Brain microvascular endothelial cell (primary cell): ENCODE measurements around the gene SMKR1.
"Not testable (repeated sequence)": the region's sequence is repeated elsewhere in the genome, so short reads cannot be mapped to it uniquely, and the experiment has no call there.

ENCODE experiments used
- DNase-seq: peaks from one replicate; pipeline ENCODE4 v3.0.0-alpha.2; 2020
- H3K27ac ChIP-seq: fragments of 250-450 bp; sonication (Bioruptor Pico); 2 replicates; pipeline ENCODE4 v1.5.1; 2020; ENCODE audit warnings: mild to moderate bottlenecking, moderate library complexity
- H3K27me3 ChIP-seq: fragments of 250-450 bp; sonication (Bioruptor Pico); replicated peaks from 2 replicates; pipeline ENCODE4 v1.5.1; 2020; ENCODE audit warnings: mild to moderate bottlenecking
- H3K36me3 ChIP-seq: fragments of 250-450 bp; sonication (Bioruptor Pico); replicated peaks from 2 replicates; pipeline ENCODE4 v1.5.1; 2020; ENCODE audit warnings: mild to moderate bottlenecking
- H3K4me3 ChIP-seq: 2 replicates; pipeline ENCODE4 v1.5.1; 2011; ENCODE audit warnings: low read depth, mild to moderate bottlenecking, control low read depth, low read length, moderate library complexity
- in situ Hi-C: cut with HindIII; loops from 2 replicates; pipeline ENCODE4 v1.10.0; 2017; ENCODE audit warnings: low sequenced_read_pairs, low pct_ligation_motif_present
- TF ChIP-seq, protein P1 (sequence below): IDR thresholded peaks from 2 replicates; pipeline ENCODE4 v1.5.1; 2011; ENCODE audit warnings: low read depth, mild to moderate bottlenecking, moderate library complexity, low read length, control low read depth, inconsistent platforms; ENCODE audit errors: missing control alignments

SMKR1 gene

DNA sequence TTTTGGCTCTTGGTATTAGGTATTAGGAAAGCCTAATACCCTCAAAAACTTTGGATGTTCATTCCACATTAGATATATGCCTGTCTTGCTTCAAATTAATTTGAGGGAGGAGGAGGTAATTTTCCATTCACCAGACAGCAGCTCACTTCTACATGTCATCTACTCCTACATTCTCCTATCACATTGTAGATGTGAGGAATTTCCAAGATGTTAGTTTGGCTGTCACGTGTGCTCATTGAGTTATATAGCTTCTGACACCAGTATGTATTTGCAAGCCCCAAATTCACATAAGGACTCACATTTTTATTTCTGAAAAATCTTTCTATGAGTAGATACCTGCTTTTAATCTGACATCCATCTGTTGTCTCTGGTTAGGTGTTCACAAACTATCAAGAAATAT is 22.5 kb upstream of the SMKR1 start:
- in situ Hi-C loops, result no loop called here
- TF ChIP-seq, protein P1, sequence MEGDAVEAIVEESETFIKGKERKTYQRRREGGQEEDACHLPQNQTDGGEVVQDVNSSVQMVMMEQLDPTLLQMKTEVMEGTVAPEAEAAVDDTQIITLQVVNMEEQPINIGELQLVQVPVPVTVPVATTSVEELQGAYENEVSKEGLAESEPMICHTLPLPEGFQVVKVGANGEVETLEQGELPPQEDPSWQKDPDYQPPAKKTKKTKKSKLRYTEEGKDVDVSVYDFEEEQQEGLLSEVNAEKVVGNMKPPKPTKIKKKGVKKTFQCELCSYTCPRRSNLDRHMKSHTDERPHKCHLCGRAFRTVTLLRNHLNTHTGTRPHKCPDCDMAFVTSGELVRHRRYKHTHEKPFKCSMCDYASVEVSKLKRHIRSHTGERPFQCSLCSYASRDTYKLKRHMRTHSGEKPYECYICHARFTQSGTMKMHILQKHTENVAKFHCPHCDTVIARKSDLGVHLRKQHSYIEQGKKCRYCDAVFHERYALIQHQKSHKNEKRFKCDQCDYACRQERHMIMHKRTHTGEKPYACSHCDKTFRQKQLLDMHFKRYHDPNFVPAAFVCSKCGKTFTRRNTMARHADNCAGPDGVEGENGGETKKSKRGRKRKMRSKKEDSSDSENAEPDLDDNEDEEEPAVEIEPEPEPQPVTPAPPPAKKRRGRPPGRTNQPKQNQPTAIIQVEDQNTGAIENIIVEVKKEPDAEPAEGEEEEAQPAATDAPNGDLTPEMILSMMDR, result no peak
- no peaks in the 10 kb centered on the region for H3K36me3 ChIP-seq
- DNase-seq, result no peak
- H3K27ac ChIP-seq, result no peak overlapping the region
- H3K4me3 ChIP-seq, result no peak overlapping the region
- no peaks in the 10 kb centered on the region for H3K27me3 ChIP-seq

DNA sequence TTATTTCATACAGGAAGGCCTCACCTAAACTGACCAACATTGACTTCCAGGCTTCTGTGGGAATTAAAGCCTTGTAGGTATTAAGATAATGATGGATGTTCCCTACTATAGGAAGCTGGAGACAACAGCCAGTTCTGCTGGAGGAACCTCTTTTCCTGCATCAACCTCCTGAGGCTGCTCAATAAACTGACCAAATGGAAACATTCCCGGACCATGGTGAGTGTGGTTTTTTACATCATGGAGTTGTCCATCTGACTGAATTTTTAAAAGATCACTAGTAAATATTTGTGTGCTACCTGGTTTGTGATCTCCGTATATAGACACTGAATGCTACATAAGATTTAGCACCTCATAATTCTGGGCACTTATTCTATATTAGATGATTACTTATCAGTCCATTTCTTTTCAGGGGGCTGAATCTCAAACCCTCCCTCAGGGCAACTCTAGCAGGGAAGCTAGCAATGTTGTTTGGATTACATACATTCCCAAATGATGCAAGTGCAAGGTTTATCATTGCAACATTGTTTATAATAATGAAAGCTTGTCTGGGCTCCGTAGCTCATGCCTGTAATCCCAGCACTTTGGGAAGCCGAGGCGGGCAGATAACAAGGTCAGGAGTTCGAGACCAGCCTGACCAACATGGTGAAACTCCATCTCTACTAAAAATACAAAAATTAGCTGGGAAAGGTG is 21.5 kb upstream of the SMKR1 start:
- DNase-seq, result no peak
- in situ Hi-C loops, result no loop called here
- no peaks in the 10 kb centered on the region for H3K36me3 ChIP-seq
- TF ChIP-seq, protein P1, result no peak
- no peak overlapping the region for H3K4me3 ChIP-seq
- no peak overlapping the region for H3K27ac ChIP-seq
- H3K27me3 ChIP-seq, result no peaks in the 10 kb centered on the region

DNA sequence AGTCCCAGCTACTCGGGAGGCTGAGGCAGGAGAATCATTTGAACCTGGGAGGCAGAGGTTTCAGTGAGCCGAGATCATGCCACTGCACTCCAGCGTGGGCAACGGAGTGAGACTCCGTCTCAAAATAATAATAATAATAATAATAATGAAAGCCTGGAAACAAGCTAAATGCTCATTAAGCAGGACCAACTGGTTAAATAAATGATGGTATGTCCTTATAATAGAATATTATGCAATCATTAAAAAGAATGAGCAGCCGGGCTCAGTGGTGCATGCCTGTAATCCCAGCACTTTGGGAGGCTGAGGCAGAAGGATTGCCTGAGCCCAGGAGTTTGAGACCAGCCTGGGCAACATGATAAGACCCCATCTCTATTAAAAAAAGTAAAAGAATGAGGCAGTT is 21.0 kb upstream of the SMKR1 start:
- H3K27me3 ChIP-seq, H3K4me3 ChIP-seq, in situ Hi-C loops, H3K27ac ChIP-seq, H3K36me3 ChIP-seq, DNase-seq: not testable (repeated sequence)

DNA sequence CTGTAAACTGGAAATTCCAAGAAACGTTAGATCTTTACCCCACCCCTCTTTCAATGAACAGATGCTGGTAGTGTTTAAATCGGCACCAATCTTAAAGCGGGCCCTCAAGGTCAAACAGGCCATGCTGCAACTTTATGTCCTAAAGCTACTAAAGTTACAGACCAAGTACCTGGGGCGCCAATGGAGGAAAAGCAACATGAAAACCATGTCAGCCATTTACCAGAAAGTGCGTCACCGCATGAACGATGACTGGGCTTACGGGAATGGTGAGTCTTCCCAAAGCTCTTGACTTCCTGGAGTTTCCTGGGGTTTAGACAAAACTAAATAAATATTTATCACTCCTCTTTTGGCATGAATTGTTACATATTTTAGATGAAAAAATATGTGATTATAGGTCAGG is 19.6 kb upstream of the SMKR1 start:
- H3K27me3 ChIP-seq, result no peaks in the 10 kb centered on the region
- no peak overlapping the region for H3K4me3 ChIP-seq
- in situ Hi-C loops, result no loop called here
- no peak overlapping the region for H3K27ac ChIP-seq
- TF ChIP-seq, protein P1, result no peak
- no peak for DNase-seq
- H3K36me3 ChIP-seq, result no peaks in the 10 kb centered on the region

DNA sequence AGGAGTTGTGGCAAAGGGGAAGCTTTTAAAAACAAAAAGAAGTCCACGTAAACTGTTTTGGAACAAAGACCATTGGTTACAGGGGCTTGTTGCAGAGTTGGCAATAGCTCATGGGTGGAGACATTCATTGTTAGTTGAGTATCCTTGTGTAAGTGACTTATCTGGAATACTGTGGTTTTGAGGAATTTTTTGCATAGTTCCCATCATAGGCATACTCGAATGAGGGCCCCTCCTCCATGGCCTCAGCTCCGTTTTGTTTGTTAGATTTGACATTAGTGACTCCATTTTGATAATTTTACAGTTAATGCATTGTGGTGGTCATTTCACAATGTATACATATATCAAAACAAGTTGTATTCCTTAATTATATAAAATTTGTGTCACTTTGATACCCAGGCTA is 12.8 kb upstream of the SMKR1 start:
- in situ Hi-C loops, result no loop called here
- Histone ChIP-seq H3K27me3 (no peaks in the 10 kb centered on the region), H3K27ac (peak overlapping the region; percentile 64), H3K36me3 (no peaks in the 10 kb centered on the region), H3K4me3 (no peak overlapping the region)
- TF ChIP-seq, protein P1, result no peak
- peak; percentile 84 for DNase-seq

DNA sequence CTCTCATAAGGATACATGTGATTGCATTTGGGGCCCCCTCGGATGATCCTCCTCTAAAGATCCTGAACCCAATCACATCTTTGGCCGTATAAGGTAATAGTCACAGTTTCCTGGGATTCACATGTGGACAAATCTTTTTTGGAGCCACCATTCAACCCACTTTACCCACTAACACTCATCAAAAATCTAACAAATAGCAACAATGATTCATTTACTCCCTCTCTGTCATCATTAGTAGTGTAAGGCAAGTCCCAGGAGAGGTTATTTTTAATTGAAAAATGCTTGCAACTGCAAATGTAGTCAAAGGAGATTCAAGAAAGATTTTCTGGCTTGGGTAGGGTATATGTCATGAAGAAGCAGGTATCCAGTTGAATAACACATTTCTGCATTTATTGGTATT is 9.9 kb upstream of the SMKR1 start:
- no peaks in the 10 kb centered on the region for H3K27me3 ChIP-seq
- in situ Hi-C loops, result no loop called here
- no peaks in the 10 kb centered on the region for H3K36me3 ChIP-seq
- no peak overlapping the region for H3K27ac ChIP-seq
- DNase-seq, result no peak
- TF ChIP-seq, protein P1, result no peak
- no peak overlapping the region for H3K4me3 ChIP-seq
